ENCODE results near the gene VPS50.

GRCh38 chr7:93226310-93226709, 5.9 kb upstream of the VPS50 start, which contains the start of gene HEPACAM2:
- no peak for TF ChIP-seq POLR2A (IDR thresholded peaks at IDR 0.05)
- TF ChIP-seq EP300 (IDR thresholded peaks at IDR 0.05) = no peak
- no peak for TF ChIP-seq CTCF (IDR thresholded peaks at IDR 0.05)
